Esophagus muscularis mucosa (tissue), 4 donors: ENCODE results near the gene DNPH1. TPM values are rescaled to one million over a fixed set of nuclear protein-coding genes. Genes with fewer than 3 reads are reported as not detected.
A peak's percentile ranks its signal among the peaks of the same experiment; 100 is the strongest.

ENCODE experiments used
- DNase-seq: peaks from one replicate; pipeline ENCODE4 v3.0.0-alpha.2; 2017; ENCODE audit errors: extremely low spot score
- H3K27ac ChIP-seq, 4 donors: fragments of 200-600 bp; sonication (generic); replicated peaks in 1 of 4; 1 replicate in 3 of 4; 2 replicates in 1 of 4; pipeline ENCODE4 v1.5.1; 2016 to 2019; ENCODE audit warnings: mild to moderate bottlenecking in 1 of 4
- H3K27me3 ChIP-seq, 4 donors: fragments of 200-600 bp; sonication (generic); one replicate each; pipeline versions ENCODE4 v1.5.1 to v1.6.0; 2016 to 2019
- H3K36me3 ChIP-seq, 4 donors: fragments of 200-600 bp; sonication (generic); one replicate each; pipeline ENCODE4 v1.5.1; 2016 to 2019
- H3K4me1 ChIP-seq, 4 donors: fragments of 200-600 bp; sonication (generic); one replicate each; pipeline ENCODE4 v1.5.1; 2016 to 2019
- H3K4me3 ChIP-seq, 4 donors: fragments of 200-600 bp; sonication (generic); 1 replicate in 2 of 4; 2 replicates in 2 of 4; pipeline ENCODE4 v1.5.1; 2016 to 2019; ENCODE audit warnings: mild to moderate bottlenecking in 4 of 4, moderate library complexity in 1 of 4
- H3K9me3 ChIP-seq, 4 donors: fragments of 200-600 bp; sonication (generic); 1 replicate in 3 of 4; 2 replicates in 1 of 4; pipeline ENCODE4 v1.5.1; 2016 to 2019
- CTCF ChIP-seq, 3 experiments: fragments of 200-600 bp in 2 of 3; fragments of 450-650 bp in 1 of 3; sonication (generic) in 2 of 3; IDR thresholded peaks; one replicate each; pipeline ENCODE4 v1.5.1; 2017 to 2019; ENCODE audit warnings: antibody characterized with exemption in 3 of 3, mild to moderate bottlenecking in 2 of 3, moderate library complexity in 1 of 3
- EP300 ChIP-seq: sonication (generic); formaldehyde crosslinking; IDR thresholded peaks from one replicate; pipeline ENCODE4 v1.6.1; 2017; ENCODE audit warnings: antibody characterized with exemption
- POLR2A ChIP-seq: fragments of 450-650 bp; IDR thresholded peaks from one replicate; pipeline ENCODE4 v1.6.1; 2017; ENCODE audit warnings: antibody characterized with exemption, moderate library complexity, mild to moderate bottlenecking, low read depth
- POLR2AphosphoS5 ChIP-seq, 2 donors: sonication (generic); formaldehyde crosslinking; IDR thresholded peaks; one replicate each; pipeline ENCODE4 v1.6.1; 2017; ENCODE audit warnings: antibody characterized with exemption in 2 of 2
- WGBS: methylation state at CpG from one replicate; pipeline ENCODE4 v1.1.5; 2018; 5-methylcytosine and 5-hydroxymethylcytosine counted together
- intact Hi-C: fragments of 100-400 bp; cut with DNase I; formaldehyde crosslinking; loops from one replicate; pipeline ENCODE4 v1.15.1; 2023
- total RNA-seq, 4 donors: library from RNA; depleted of rRNA; stranded (reverse); fragments of >200 nt; gene quantifications; one replicate each; pipeline versions ENCODE4 v1.1.0 to v1.2.1, GENCODE V29; 2016

DNPH1 gene
- total RNA-seq, 4 donors from 2014 or later = 60.5 to 70.2 (median 65.3) TPM

DNA sequence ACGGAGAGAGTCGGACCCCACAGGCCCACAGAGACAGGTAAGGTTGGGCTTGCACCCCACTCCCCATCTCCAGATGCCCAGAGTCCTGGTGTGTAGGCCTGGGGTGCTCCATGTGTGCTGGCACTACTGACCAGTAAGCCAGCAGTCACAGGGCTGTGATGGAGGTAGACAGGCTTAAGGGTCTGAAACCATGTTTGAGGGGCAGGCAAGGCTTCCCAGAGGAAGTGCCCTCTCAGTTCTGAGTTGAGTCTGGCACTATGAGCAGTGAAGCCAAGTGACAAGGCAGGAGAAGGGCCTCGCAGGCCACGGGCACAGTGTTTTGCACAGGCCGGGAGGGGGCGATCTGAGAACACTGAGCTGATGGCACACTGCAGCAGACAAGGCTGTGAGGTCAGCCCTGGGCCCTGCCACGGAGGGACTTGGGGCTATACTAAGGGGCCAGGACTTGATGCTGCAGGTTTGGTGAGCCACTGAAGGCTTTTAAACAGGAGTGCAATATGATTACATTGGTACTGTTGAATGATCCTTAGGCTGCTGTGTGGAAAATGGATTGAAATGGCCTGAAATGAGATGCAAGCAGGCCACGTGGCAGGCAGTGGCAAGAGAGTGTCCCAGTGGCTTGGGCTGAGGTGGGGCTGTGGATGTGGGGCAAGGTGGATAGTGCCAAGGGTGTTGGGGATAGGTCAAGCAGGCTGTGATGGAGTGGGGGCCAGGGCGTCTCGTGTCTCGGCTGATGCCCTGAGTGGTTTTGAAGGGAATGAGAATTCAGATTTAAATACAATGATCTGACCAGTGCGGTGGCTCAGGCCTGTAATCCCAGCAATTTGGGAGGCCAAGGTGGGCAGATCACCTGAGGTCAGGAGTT, 34.3 kb upstream of the DNPH1 start:
- intact Hi-C loops = loop anchor here (1.0 to 5.0 kb wide), 2 partner anchors 71 to 244 kb away; no protein-coding TSS in a partner anchor
- TF ChIP-seq POLR2AphosphoS5 (IDR thresholded peaks at IDR 0.05) = peak in 1 of 2 donors; percentile 31
- no peak for TF ChIP-seq POLR2A
- TF ChIP-seq EP300 = no peak
- peak; percentile 66 to 84 (median 80) for TF ChIP-seq CTCF (IDR thresholded peaks at IDR 0.05)
- DNase-seq = no peak
- Histone ChIP-seq H3K9me3 (no peaks in the 10 kb centered on the region), H3K36me3 (no peaks in the 10 kb centered on the region), H3K4me3 (no peak overlapping the region), H3K27me3 (no peaks in the 10 kb centered on the region), H3K27ac (no peak overlapping the region), H3K4me1 (peaks cover 11 to 15% (median 14%) of the 10 kb centered on the region in 4 donors)
- WGBS = 55% methylated on average over 12 of the region's 12 CpGs

DNA sequence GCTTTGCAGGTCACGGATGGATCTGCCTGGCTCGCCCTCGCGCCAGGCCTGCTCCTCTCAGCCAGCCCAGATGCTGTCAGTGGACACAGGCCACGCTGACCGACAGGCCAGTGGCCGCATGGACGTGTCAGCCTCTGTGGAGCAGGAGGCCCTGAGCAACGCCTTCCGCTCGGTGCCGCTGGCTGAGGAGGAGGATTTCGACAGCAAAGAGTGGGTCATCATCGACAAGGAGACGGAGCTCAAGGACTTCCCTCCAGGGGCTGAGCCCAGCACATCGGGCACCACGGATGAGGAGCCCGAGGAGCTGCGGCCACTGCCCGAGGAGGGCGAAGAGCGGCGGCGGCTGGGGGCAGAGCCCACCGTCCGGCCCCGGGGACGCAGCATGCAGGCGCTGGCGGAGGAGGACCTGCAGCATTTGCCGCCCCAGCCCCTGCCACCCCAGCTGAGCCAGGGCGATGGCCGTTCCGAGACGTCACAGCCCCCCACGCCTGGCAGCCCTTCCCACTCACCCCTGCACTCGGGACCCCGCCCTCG, 33.6 kb upstream of the DNPH1 start:
- intact Hi-C loops = loop anchor here (1.0 to 5.0 kb wide), 2 partner anchors 71 to 244 kb away; no protein-coding TSS in a partner anchor

DNA sequence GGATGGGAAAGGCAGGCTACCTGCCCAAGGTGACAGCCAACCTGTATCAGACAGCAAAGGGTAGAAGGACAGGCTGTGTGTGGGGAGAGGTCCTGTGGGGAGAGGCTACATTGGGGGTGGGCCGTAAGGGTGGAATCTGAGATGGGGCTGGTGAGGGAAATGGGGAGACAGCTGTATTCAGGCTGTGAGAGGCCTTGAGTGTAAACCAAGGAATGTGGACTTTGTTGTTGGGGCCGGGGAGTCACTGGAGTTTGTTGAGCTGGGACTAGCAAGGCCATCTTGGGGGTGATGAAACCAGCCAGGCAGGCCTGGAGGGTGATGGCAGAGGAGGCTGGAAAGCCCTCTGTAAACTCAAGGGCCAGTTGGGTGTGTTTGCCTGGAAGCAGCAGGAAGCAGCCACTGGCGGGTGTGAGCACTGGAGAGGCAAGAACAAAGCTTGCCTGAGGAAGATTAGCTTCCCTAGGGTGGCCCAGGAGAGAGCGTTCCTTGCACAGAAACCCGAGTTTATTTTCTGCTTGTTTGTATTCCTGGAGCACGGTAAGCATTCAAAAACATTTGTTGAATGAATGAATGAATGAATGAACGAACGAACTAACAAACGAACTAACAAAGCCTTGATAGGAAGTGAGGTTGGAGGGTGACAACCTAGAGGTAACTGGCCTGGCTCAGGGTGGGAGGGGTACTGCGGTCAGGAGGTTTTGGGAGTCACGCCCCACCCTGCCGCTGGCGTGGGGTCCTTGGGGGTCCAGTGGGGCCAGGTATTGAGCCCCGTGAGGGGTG, 32.9 kb upstream of the DNPH1 start:
- Histone ChIP-seq H3K9me3 (no peaks in the 10 kb centered on the region), H3K27me3 (peaks cover 0 to 5% (median 0%) of the 10 kb centered on the region in 4 donors), H3K27ac (no peak overlapping the region), H3K4me3 (no peak overlapping the region), H3K36me3 (no peaks in the 10 kb centered on the region), H3K4me1 (peaks cover 0 to 2% (median under 1%) of the 10 kb centered on the region in 4 donors)
- WGBS = 87% methylated on average over 14 of the region's 14 CpGs
- intact Hi-C loops = loop anchor here (5.0 kb wide), 1 partner anchor 245 kb away; no protein-coding TSS in a partner anchor
- no peak for DNase-seq
- no peak for TF ChIP-seq CTCF (IDR thresholded peaks at IDR 0.05)
- no peak for TF ChIP-seq POLR2A
- TF ChIP-seq POLR2AphosphoS5 (IDR thresholded peaks at IDR 0.05) = no peak
- no peak for TF ChIP-seq EP300

More for the DNA sequence above, 33.6 kb upstream of the DNPH1 start:
- Histone ChIP-seq H3K27me3 (no peaks in the 10 kb centered on the region), H3K9me3 (no peaks in the 10 kb centered on the region), H3K36me3 (no peaks in the 10 kb centered on the region), H3K4me1 (peaks cover 4 to 8% (median 7%) of the 10 kb centered on the region in 4 donors), H3K4me3 (no peak overlapping the region), H3K27ac (no peak overlapping the region)
- no peak for DNase-seq
- TF ChIP-seq EP300 (no peak), POLR2AphosphoS5 (IDR thresholded peaks at IDR 0.05) (no peak), POLR2A (no peak), CTCF (IDR thresholded peaks at IDR 0.05) (no peak)
- WGBS = 86% methylated on average over 24 of the region's 39 CpGs

- H3K27ac ChIP-seq = no peak overlapping the region
- peaks cover 0 to 15% (median 0%) of the 10 kb centered on the region in 4 donors for H3K27me3 ChIP-seq
- no peaks in the 10 kb centered on the region for H3K36me3 ChIP-seq
- no peak for DNase-seq
- H3K9me3 ChIP-seq = no peaks in the 10 kb centered on the region
- 69% methylated on average over 3 of the region's 5 CpGs for WGBS
- H3K4me3 ChIP-seq = no peak overlapping the region
- no peak for TF ChIP-seq EP300
- TF ChIP-seq POLR2A = no peak
- TF ChIP-seq CTCF (IDR thresholded peaks at IDR 0.05) = no peak
- no peak for TF ChIP-seq POLR2AphosphoS5 (IDR thresholded peaks at IDR 0.05)
- no peaks in the 10 kb centered on the region for H3K4me1 ChIP-seq
- intact Hi-C loops = loop anchor here (5.0 kb wide), 1 partner anchor 246 kb away; no protein-coding TSS in a partner anchor
These were observed 31.9 kb upstream of the DNPH1 start for GRCh38 chr6:43261198-43261597.
